GM18867 (cell line): ENCODE data around the gene SNHG17.
A peak's percentile ranks its signal among the peaks of the same experiment; 100 is the strongest.
"Not testable (repeated sequence)": the region's sequence is repeated elsewhere in the genome, so short reads cannot be mapped to it uniquely, and the experiment has no call there.

Experiments
- ATAC-seq: cut with Tn5 transposase; IDR thresholded peaks from one replicate; pipeline ENCODE4 v1.9.1; 2021; ENCODE audit warnings: mild to moderate bottlenecking, moderate library complexity; ENCODE audit not compliant: unreplicated experiment

SNHG17 gene

GRCh38 chr20:38447931-38448675, 13.0 kb upstream of the SNHG17 start:
- no peak for ATAC-seq

GRCh38 chr20:38447251-38447661, 12.1 kb upstream of the SNHG17 start:
- no peak for ATAC-seq

- peak; percentile 87 for ATAC-seq
Observed at GRCh38 chr20:38446441-38447209, 11.5 kb upstream of the SNHG17 start.

GRCh38 chr20:38445901-38446425, 10.8 kb upstream of the SNHG17 start:
- no peak for ATAC-seq

GRCh38 chr20:38445381-38445796, 10.3 kb upstream of the SNHG17 start:
- ATAC-seq, result no peak

- no peak for ATAC-seq
Observed at GRCh38 chr20:38441916-38442315, 6.8 kb upstream of the SNHG17 start.

- not testable (repeated sequence) for ATAC-seq
Observed at GRCh38 chr20:38441110-38441509, 6.0 kb upstream of the SNHG17 start.

GRCh38 chr20:38437796-38438195, 2.7 kb upstream of the SNHG17 start:
- ATAC-seq, result no peak

GRCh38 chr20:38435555-38435939, 419 bp upstream of the SNHG17 start:
- ATAC-seq, result no peak

GRCh38 chr20:38434301-38434741, 807 bp downstream of the SNHG17 start:
- no peak for ATAC-seq

GRCh38 chr20:38433304-38433972, 1.7 kb downstream of the SNHG17 start:
- no peak for ATAC-seq

- ATAC-seq, result not testable (repeated sequence)
Observed at GRCh38 chr20:38432870-38433269, 2.3 kb downstream of the SNHG17 start.

- ATAC-seq, result no peak
Observed at GRCh38 chr20:38432292-38432691, 2.8 kb downstream of the SNHG17 start.

- ATAC-seq, result no peak
Observed at GRCh38 chr20:38430679-38431325, 4.3 kb downstream of the SNHG17 start.

- ATAC-seq, result no peak
Observed at GRCh38 chr20:38429301-38429700, 5.8 kb downstream of the SNHG17 start.

- no peak for ATAC-seq
Observed at GRCh38 chr20:38428800-38429199, 6.3 kb downstream of the SNHG17 start.

GRCh38 chr20:38427655-38428023, 7.5 kb downstream of the SNHG17 start:
- ATAC-seq, result no peak

- no peak for ATAC-seq
Observed at GRCh38 chr20:38426006-38426897, 8.9 kb downstream of the SNHG17 start.

- ATAC-seq, result no peak
Observed at GRCh38 chr20:38424401-38424800, 10.7 kb downstream of the SNHG17 start.

GRCh38 chr20:38423541-38423940, 11.6 kb downstream of the SNHG17 start:
- ATAC-seq, result no peak
